Measurements from ENCODE around the gene INO80. TPM values are rescaled to one million over a fixed set of nuclear protein-coding genes. Genes with fewer than 3 reads are reported as not detected.

INO80 gene
- total and polyA plus RNA-seq, 2 donors (not counting 3 experiments of a cell fraction or from before 2014, with no cell fraction given), result 5.7 to 29.1 TPM

DNA sequence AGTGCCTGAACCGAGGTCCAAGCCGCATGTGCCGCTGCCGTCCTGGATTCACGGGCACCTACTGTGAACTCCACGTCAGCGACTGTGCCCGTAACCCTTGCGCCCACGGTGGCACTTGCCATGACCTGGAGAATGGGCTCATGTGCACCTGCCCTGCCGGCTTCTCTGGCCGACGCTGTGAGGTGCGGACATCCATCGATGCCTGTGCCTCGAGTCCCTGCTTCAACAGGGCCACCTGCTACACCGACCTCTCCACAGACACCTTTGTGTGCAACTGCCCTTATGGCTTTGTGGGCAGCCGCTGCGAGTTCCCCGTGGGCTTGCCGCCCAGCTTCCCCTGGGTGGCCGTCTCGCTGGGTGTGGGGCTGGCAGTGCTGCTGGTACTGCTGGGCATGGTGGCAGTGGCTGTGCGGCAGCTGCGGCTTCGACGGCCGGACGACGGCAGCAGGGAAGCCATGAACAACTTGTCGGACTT is 179.8 kb downstream of the INO80 start:
- peaks cover 0 to 52% of the 10 kb centered on the region in 2 experiments for H3K36me3 ChIP-seq (ENCODE audit: control insufficient read depth in 2 of 2, extremely low read depth in 1 of 2, insufficient read depth in 2 of 2, low read length in 2 of 2)
- ChIA-PET CTCF (interaction anchor here (0.5 to 1.5 kb wide), 2 partner anchors 21 to 252 kb away, joined by 3 to 4 read pairs; no protein-coding TSS in a partner anchor), POLR2A (no interaction called here)
- H3K9ac ChIP-seq (replicated peaks; ENCODE audit: extremely low read depth, insufficient read depth, low read length), result no peak overlapping the region
- H3K4me1 ChIP-seq (ENCODE audit: control insufficient read depth, extremely low read depth, insufficient read depth, low read length), result peaks cover 23% of the 10 kb centered on the region
- H4K20me1 ChIP-seq (replicated peaks; ENCODE audit: control insufficient read depth, extremely low read depth, insufficient read depth, low read length), result no peaks in the 10 kb centered on the region
- FAIRE-seq (no peak), DNase-seq (ENCODE audit: low read depth, low spot score) (no peak)
- H3K27ac ChIP-seq (ENCODE audit: insufficient read depth, low read depth, low read length), result no peak overlapping the region
- no peak overlapping the region for H3K4me3 ChIP-seq (replicated peaks in 1 of 3; ENCODE audit: insufficient read depth in 1 of 3, low read depth in 1 of 3, low read length in 3 of 3)
- no peaks in the 10 kb centered on the region for H3K9me1 ChIP-seq (replicated peaks; ENCODE audit: control insufficient read depth, extremely low read depth, insufficient read depth, low read length)
- no peak overlapping the region for H2AFZ ChIP-seq (ENCODE audit: low read depth, low read length)
- no TSS peak for BruUV-seq (replicated peaks)
- no peak overlapping the region for H3K4me2 ChIP-seq (ENCODE audit: insufficient read depth, low read length)
- intact Hi-C loops (cut with micrococcal nuclease) (no loop called here), dilution Hi-C loops (cut with MboI; ENCODE audit: extremely low pct_ligation_motif_present, low sequenced_read_pairs) (no loop called here)
- H3K79me2 ChIP-seq (ENCODE audit: control insufficient read depth, insufficient read depth, low read length), result no peaks in the 10 kb centered on the region
- no peaks in the 10 kb centered on the region for H3K27me3 ChIP-seq (ENCODE audit: control insufficient read depth in 2 of 2, insufficient read depth in 2 of 2, low read length in 2 of 2)
- no peaks in the 10 kb centered on the region for H3K9me3 ChIP-seq (replicated peaks; ENCODE audit: control insufficient read depth, insufficient read depth, low read length)
- TF ChIP-seq MYC (IDR thresholded peaks at IDR 0.05; ENCODE audit: low read depth, low read length), result no peak
- no peak for TF ChIP-seq EZH2 (IDR thresholded peaks at IDR 0.05; ENCODE audit: borderline replicate concordance, low read depth, low read length, severe bottlenecking)
- TF ChIP-seq, protein P1, sequence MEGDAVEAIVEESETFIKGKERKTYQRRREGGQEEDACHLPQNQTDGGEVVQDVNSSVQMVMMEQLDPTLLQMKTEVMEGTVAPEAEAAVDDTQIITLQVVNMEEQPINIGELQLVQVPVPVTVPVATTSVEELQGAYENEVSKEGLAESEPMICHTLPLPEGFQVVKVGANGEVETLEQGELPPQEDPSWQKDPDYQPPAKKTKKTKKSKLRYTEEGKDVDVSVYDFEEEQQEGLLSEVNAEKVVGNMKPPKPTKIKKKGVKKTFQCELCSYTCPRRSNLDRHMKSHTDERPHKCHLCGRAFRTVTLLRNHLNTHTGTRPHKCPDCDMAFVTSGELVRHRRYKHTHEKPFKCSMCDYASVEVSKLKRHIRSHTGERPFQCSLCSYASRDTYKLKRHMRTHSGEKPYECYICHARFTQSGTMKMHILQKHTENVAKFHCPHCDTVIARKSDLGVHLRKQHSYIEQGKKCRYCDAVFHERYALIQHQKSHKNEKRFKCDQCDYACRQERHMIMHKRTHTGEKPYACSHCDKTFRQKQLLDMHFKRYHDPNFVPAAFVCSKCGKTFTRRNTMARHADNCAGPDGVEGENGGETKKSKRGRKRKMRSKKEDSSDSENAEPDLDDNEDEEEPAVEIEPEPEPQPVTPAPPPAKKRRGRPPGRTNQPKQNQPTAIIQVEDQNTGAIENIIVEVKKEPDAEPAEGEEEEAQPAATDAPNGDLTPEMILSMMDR (IDR thresholded peaks at IDR 0.05; ENCODE audit: extremely low read depth in 1 of 2, insufficient read depth in 1 of 2, low read depth in 1 of 2, low read length in 2 of 2), result no peak
- TF ChIP-seq FOS (IDR thresholded peaks at IDR 0.05; ENCODE audit: borderline replicate concordance, insufficient read depth, low read length), result no peak
- TF ChIP-seq JUN (IDR thresholded peaks at IDR 0.05; ENCODE audit: borderline replicate concordance, insufficient read depth, insufficient read length, low read depth), result no peak
- no peak for TF ChIP-seq POLR2A (IDR thresholded peaks at IDR 0.05; ENCODE audit: low read depth, low read length)

Measured in endothelial cell of umbilical vein (primary cell).